GM23338 (cell line): ENCODE data around the gene FBLN2. TPM values are rescaled to one million over a fixed set of nuclear protein-coding genes. Genes with fewer than 3 reads are reported as not detected.

Experiments used
- ATAC-seq: fragments of 200-7000 bp; cut with Tn5 transposase; 3 replicates; pipeline ENCODE4 v1.9.1; 2020
- DNase-seq: peaks from one replicate; pipeline ENCODE4 v3.0.0-alpha.2; 2015; ENCODE audit warnings: low spot score
- H2AFZ ChIP-seq: fragments of 200-600 bp; sonication (generic); 2 replicates; pipeline ENCODE4 v1.8.0; 2016; ENCODE audit warnings: antibody characterized with exemption, mild to moderate bottlenecking, moderate library complexity
- H3F3A ChIP-seq: fragments of 200-600 bp; sonication (generic); replicated peaks from 2 replicates; pipeline ENCODE4 v1.8.0; 2017; ENCODE audit warnings: antibody characterized with exemption, mixed run types, low read depth
- H3K27ac ChIP-seq: fragments of 200-600 bp; sonication (generic); 2 replicates; pipeline ENCODE4 v1.6.1; 2016; ENCODE audit warnings: low read depth
- H3K27me3 ChIP-seq: fragments of 200-600 bp; sonication (generic); 2 replicates; pipeline ENCODE4 v1.8.0; 2016; ENCODE audit warnings: mild to moderate bottlenecking, mixed run types, moderate library complexity; ENCODE audit not compliant: insufficient read depth
- H3K36me3 ChIP-seq: fragments of 200-600 bp; sonication (generic); 2 replicates; pipeline ENCODE4 v1.8.0; 2016; ENCODE audit warnings: mild to moderate bottlenecking; ENCODE audit not compliant: insufficient read depth
- H3K4me1 ChIP-seq: fragments of 200-600 bp; sonication (generic); 2 replicates; pipeline ENCODE4 v1.8.0; 2016; ENCODE audit warnings: mild to moderate bottlenecking, moderate library complexity; ENCODE audit not compliant: insufficient read depth
- H3K4me2 ChIP-seq: fragments of 200-600 bp; sonication (generic); 2 replicates; pipeline ENCODE4 v1.7.1; 2017; ENCODE audit warnings: mixed run types
- H3K4me3 ChIP-seq: fragments of 200-600 bp; sonication (generic); 2 replicates; pipeline ENCODE4 v1.6.1; 2016; ENCODE audit warnings: mixed run types
- H3K79me2 ChIP-seq: fragments of 200-600 bp; sonication (generic); replicated peaks from 2 replicates; pipeline ENCODE4 v1.8.0; 2017; ENCODE audit warnings: mild to moderate bottlenecking; ENCODE audit not compliant: insufficient read depth
- H3K9me2 ChIP-seq: fragments of 200-600 bp; sonication (generic); 2 replicates; pipeline ENCODE4 v1.8.0; 2017; ENCODE audit not compliant: insufficient read depth
- H4K20me1 ChIP-seq: fragments of 200-600 bp; sonication (generic); replicated peaks from 2 replicates; pipeline ENCODE4 v1.8.0; 2017; ENCODE audit warnings: mild to moderate bottlenecking; ENCODE audit not compliant: insufficient read depth
- H3K27ac Mint-ChIP-seq: 2 replicates; pipeline ENCODE4 v1.8.0; 2020; ENCODE audit warnings: inconsistent platforms, mild to moderate bottlenecking, moderate library complexity, mixed read lengths
- H3K27me3 Mint-ChIP-seq: 3 replicates; pipeline ENCODE4 v1.8.0; 2022; ENCODE audit warnings: low read depth, mild to moderate bottlenecking, moderate library complexity, mixed read lengths, inconsistent platforms; ENCODE audit not compliant: insufficient read depth, poor library complexity
- H3K36me3 Mint-ChIP-seq: 3 replicates; pipeline ENCODE4 v1.8.0; 2021; ENCODE audit warnings: low read depth, mild to moderate bottlenecking, inconsistent platforms, moderate library complexity, mixed read lengths
- H3K4me1 Mint-ChIP-seq: 3 replicates; pipeline ENCODE4 v1.8.0; 2020; ENCODE audit warnings: mild to moderate bottlenecking, inconsistent platforms, mixed read lengths
- H3K4me3 Mint-ChIP-seq: 3 replicates; pipeline ENCODE4 v1.8.0; 2021; ENCODE audit warnings: moderate library complexity, mild to moderate bottlenecking, inconsistent platforms, mixed read lengths
- H3K9me3 Mint-ChIP-seq: 3 replicates; pipeline ENCODE4 v1.8.0; 2020; ENCODE audit warnings: moderate library complexity, mild to moderate bottlenecking, inconsistent platforms, mixed read lengths
- CREB1 ChIP-seq: fragments of 250-450 bp; sonication (Bioruptor Pico); IDR thresholded peaks from 2 replicates; pipeline ENCODE4 v1.5.0; 2020; ENCODE audit warnings: low read depth, mild to moderate bottlenecking, moderate library complexity
- EZH2 ChIP-seq: fragments of 200-600 bp; sonication (generic); IDR thresholded peaks from one replicate; pipeline ENCODE4 v1.8.0; 2017; ENCODE audit warnings: antibody characterized with exemption, mild to moderate bottlenecking, low read depth; ENCODE audit not compliant: unreplicated experiment
- JUNB ChIP-seq: IDR thresholded peaks from one replicate; pipeline ENCODE4 v1.6.1; 2016; ENCODE audit warnings: antibody characterized with exemption; ENCODE audit not compliant: unreplicated experiment
- NANOG ChIP-seq: IDR thresholded peaks from 2 replicates; pipeline ENCODE4 v1.6.1; 2016; ENCODE audit warnings: antibody characterized with exemption, borderline replicate concordance
- POLR2AphosphoS5 ChIP-seq: IDR thresholded peaks from 2 replicates; pipeline ENCODE4 v1.6.1; 2016; ENCODE audit warnings: antibody characterized with exemption, low read depth
- STAT1 ChIP-seq: IDR thresholded peaks from one replicate; pipeline ENCODE4 v1.6.1; 2016; ENCODE audit warnings: antibody characterized with exemption; ENCODE audit not compliant: unreplicated experiment
- ZNF114 ChIP-seq: fragments of 250-450 bp; sonication (Bioruptor Pico); IDR thresholded peaks from 2 replicates; pipeline ENCODE4 v1.5.0; 2020; ENCODE audit warnings: mild to moderate bottlenecking, moderate library complexity
- ZNF331 ChIP-seq: fragments of 250-450 bp; sonication (Bioruptor Pico); IDR thresholded peaks from 2 replicates; pipeline ENCODE4 v1.5.0; 2020; ENCODE audit warnings: low read depth, mild to moderate bottlenecking, moderate library complexity
- polyA plus RNA-seq: library from polyadenylated mRNA; unstranded; fragments of >200 nt; fragmentation: Nextera tagmentation; extraction: Ambion mirVana; gene quantifications from 2 replicates; pipeline ENCODE4 v1.2.1, GENCODE V29; 2016
- total RNA-seq: library from RNA; depleted of rRNA; stranded (reverse); fragments of >200 nt; shearing (Covaris generic); gene quantifications from 2 replicates; pipeline ENCODE4 v1.2.3, GENCODE V29; 2014
- TF ChIP-seq, protein P1 (sequence below): IDR thresholded peaks from 2 replicates; pipeline ENCODE4 v1.6.1; 2016; ENCODE audit warnings: antibody characterized with exemption
- TF ChIP-seq, protein P2 (sequence below), 2 experiments: fragments of 200-600 bp in 1 of 2; sonication (generic) in 1 of 2; conservative IDR thresholded peaks; 2 replicates each; pipeline versions ENCODE4 v1.5.1 to v1.6.1; 2016 to 2017; ENCODE audit warnings: antibody characterized with exemption in 2 of 2, low read depth in 2 of 2, mild to moderate bottlenecking in 2 of 2, moderate library complexity in 1 of 2

FBLN2 gene
- total and polyA plus RNA-seq, 2 experiments from 2014 or later, result 18.8 to 26.8 TPM

DNA sequence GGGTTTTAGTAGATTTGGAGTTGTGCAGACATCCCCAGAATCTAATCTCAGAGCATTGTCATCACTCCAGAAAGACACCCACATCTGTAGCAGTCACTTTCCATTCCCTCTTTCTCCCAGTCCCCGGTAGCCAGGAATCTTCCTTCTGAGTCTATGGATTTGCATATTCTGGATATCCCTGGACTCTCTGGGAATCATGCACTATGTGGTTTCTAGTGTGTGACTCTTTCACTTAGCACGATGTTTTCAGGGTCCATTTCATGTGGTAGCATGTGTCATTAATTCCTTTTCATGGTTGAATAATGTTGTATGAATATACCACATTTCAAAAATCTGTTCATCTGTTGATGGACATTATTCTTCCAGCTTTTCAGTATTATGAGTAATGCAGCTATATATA, 29.3 kb downstream of the FBLN2 start:
- no peaks in the 10 kb centered on the region for H3K36me3 Mint-ChIP-seq
- H3K4me1 ChIP-seq, result no peaks in the 10 kb centered on the region
- no peak overlapping the region for H3K4me2 ChIP-seq
- no peaks in the 10 kb centered on the region for H3K27me3 ChIP-seq
- peaks cover 24% of the 10 kb centered on the region for H3K4me1 Mint-ChIP-seq
- no peak overlapping the region for H3K27ac ChIP-seq
- TF ChIP-seq, protein P1, sequence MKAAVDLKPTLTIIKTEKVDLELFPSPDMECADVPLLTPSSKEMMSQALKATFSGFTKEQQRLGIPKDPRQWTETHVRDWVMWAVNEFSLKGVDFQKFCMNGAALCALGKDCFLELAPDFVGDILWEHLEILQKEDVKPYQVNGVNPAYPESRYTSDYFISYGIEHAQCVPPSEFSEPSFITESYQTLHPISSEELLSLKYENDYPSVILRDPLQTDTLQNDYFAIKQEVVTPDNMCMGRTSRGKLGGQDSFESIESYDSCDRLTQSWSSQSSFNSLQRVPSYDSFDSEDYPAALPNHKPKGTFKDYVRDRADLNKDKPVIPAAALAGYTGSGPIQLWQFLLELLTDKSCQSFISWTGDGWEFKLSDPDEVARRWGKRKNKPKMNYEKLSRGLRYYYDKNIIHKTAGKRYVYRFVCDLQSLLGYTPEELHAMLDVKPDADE, result no peak
- TF ChIP-seq ZNF114 (CRISPR knock-in tag), result no peak
- TF ChIP-seq EZH2, result no peak
- no peak for TF ChIP-seq CREB1
- H3K79me2 ChIP-seq, result no peaks in the 10 kb centered on the region
- H3F3A ChIP-seq, result no peaks in the 10 kb centered on the region
- H4K20me1 ChIP-seq, result no peaks in the 10 kb centered on the region
- H2AFZ ChIP-seq, result no peak overlapping the region
- H3K27ac Mint-ChIP-seq, result no peak overlapping the region
- ATAC-seq, result no peak
- H3K9me2 ChIP-seq, result no peaks in the 10 kb centered on the region
- no peaks in the 10 kb centered on the region for H3K36me3 ChIP-seq
- no peak overlapping the region for H3K4me3 Mint-ChIP-seq
- DNase-seq, result no peak
- peaks cover 9% of the 10 kb centered on the region for H3K27me3 Mint-ChIP-seq
- H3K9me3 Mint-ChIP-seq, result no peaks in the 10 kb centered on the region
- no peak overlapping the region for H3K4me3 ChIP-seq

DNA sequence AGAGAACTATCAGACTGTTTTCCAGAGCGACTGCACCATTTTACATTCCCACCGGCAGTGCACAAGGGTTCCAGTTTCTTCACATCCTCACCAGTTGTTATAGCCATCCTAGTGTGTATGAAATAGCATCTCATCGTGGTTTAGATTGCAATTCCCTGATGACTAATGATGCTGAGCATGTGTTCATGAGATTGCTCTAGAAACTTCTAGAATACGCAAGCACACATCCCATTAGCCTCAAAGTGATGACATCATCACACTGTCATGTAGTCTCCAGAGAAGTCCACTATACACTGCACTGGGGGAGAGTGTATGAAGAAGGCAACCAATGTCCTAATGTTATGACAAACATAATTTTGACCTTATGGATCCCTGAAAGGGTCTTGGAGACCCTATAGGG, 30.1 kb downstream of the FBLN2 start:
- no peak for TF ChIP-seq POLR2AphosphoS5
- TF ChIP-seq STAT1, result no peak
- no peak for TF ChIP-seq ZNF331 (CRISPR knock-in tag)
- TF ChIP-seq, protein P2, sequence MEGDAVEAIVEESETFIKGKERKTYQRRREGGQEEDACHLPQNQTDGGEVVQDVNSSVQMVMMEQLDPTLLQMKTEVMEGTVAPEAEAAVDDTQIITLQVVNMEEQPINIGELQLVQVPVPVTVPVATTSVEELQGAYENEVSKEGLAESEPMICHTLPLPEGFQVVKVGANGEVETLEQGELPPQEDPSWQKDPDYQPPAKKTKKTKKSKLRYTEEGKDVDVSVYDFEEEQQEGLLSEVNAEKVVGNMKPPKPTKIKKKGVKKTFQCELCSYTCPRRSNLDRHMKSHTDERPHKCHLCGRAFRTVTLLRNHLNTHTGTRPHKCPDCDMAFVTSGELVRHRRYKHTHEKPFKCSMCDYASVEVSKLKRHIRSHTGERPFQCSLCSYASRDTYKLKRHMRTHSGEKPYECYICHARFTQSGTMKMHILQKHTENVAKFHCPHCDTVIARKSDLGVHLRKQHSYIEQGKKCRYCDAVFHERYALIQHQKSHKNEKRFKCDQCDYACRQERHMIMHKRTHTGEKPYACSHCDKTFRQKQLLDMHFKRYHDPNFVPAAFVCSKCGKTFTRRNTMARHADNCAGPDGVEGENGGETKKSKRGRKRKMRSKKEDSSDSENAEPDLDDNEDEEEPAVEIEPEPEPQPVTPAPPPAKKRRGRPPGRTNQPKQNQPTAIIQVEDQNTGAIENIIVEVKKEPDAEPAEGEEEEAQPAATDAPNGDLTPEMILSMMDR (conservative IDR thresholded peaks at IDR 0.05; ENCODE audit: low read depth in 2 of 2), result no peak
- no peak for TF ChIP-seq NANOG
- TF ChIP-seq JUNB, result no peak
- no peak for TF ChIP-seq ZNF114 (CRISPR knock-in tag)
- no peaks in the 10 kb centered on the region for H4K20me1 ChIP-seq
- H3K27me3 Mint-ChIP-seq, result peaks cover 9% of the 10 kb centered on the region
- no peak overlapping the region for H3K27ac ChIP-seq
- no peaks in the 10 kb centered on the region for H3K9me3 Mint-ChIP-seq
- H3K4me3 ChIP-seq, result no peak overlapping the region
- DNase-seq (no peak), ATAC-seq (no peak)
- H3K9me2 ChIP-seq, result no peaks in the 10 kb centered on the region
- no peaks in the 10 kb centered on the region for H3F3A ChIP-seq
- no peak overlapping the region for H3K4me3 Mint-ChIP-seq
- H3K27me3 ChIP-seq, result no peaks in the 10 kb centered on the region
- H2AFZ ChIP-seq, result no peak overlapping the region
- H3K27ac Mint-ChIP-seq, result no peak overlapping the region
- H3K36me3 ChIP-seq, result no peaks in the 10 kb centered on the region
- no peaks in the 10 kb centered on the region for H3K4me1 ChIP-seq
- H3K79me2 ChIP-seq, result no peaks in the 10 kb centered on the region
- H3K4me1 Mint-ChIP-seq, result peaks cover 24% of the 10 kb centered on the region
- H3K4me2 ChIP-seq, result no peak overlapping the region
- H3K36me3 Mint-ChIP-seq, result no peaks in the 10 kb centered on the region
